C4-2B (cell line): ENCODE data around the gene KIF14.

ENCODE experiments used
- CTCF ChIP-seq: fragments of 450-650 bp; conservative IDR thresholded peaks from 2 replicates; pipeline ENCODE4 v1.5.1; 2017; ENCODE audit warnings: mild to moderate bottlenecking
- ZFX ChIP-seq: fragments of 450-650 bp; IDR thresholded peaks from 2 replicates; pipeline ENCODE4 v1.6.1; 2017

- TF ChIP-seq CTCF = no peak
- no peak for TF ChIP-seq ZFX
Observed at GRCh38 chr1:200564319-200564718, 56.2 kb downstream of the KIF14 start.
